Body of pancreas (tissue), 4 donors: ENCODE data around the gene PRSS36.

ENCODE experiments used
- POLR2A ChIP-seq, 3 donors: fragments of 450-650 bp; IDR thresholded peaks; one replicate each; pipeline ENCODE4 v1.6.1; 2016; ENCODE audit warnings: antibody characterized with exemption in 3 of 3, mild to moderate bottlenecking in 2 of 3
- TF ChIP-seq, protein P1 (sequence below), 7 experiments: fragments of 450-650 bp in 4 of 7; fragments of 200-600 bp in 3 of 7; sonication (generic) in 3 of 7; IDR thresholded peaks; one replicate each; pipeline ENCODE4 v1.5.1; 2016 to 2019; ENCODE audit warnings: antibody characterized with exemption in 7 of 7

DNA sequence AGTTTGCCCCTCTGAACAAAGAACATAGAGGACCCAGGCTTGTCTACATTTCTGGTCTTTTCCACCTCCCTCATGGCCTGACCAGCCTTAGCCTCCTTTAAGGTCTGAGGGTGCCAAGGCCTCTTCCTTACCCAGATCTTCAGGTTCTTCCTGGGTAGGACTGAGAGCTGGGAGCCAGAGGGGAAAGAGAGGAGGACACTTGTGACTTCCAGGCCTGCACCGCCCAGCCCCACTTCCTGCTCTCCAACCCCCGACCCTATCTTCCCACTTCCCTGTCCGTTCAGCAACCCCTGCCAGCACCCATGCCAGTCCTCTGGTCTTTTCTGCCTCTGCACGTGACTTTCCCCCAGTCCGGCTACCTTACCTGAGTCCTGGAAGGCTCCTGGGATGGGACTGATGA is 534 bp downstream of the PRSS36 start:
- TF ChIP-seq, protein P1, sequence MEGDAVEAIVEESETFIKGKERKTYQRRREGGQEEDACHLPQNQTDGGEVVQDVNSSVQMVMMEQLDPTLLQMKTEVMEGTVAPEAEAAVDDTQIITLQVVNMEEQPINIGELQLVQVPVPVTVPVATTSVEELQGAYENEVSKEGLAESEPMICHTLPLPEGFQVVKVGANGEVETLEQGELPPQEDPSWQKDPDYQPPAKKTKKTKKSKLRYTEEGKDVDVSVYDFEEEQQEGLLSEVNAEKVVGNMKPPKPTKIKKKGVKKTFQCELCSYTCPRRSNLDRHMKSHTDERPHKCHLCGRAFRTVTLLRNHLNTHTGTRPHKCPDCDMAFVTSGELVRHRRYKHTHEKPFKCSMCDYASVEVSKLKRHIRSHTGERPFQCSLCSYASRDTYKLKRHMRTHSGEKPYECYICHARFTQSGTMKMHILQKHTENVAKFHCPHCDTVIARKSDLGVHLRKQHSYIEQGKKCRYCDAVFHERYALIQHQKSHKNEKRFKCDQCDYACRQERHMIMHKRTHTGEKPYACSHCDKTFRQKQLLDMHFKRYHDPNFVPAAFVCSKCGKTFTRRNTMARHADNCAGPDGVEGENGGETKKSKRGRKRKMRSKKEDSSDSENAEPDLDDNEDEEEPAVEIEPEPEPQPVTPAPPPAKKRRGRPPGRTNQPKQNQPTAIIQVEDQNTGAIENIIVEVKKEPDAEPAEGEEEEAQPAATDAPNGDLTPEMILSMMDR (IDR thresholded peaks at IDR 0.05) = no peak
- no peak for TF ChIP-seq POLR2A (IDR thresholded peaks at IDR 0.05)
